ENCODE results near the gene TFRC.
"Not testable (repeated sequence)": the region's sequence is repeated elsewhere in the genome, so short reads cannot be mapped to it uniquely, and the experiment has no call there.

TFRC gene

DNA sequence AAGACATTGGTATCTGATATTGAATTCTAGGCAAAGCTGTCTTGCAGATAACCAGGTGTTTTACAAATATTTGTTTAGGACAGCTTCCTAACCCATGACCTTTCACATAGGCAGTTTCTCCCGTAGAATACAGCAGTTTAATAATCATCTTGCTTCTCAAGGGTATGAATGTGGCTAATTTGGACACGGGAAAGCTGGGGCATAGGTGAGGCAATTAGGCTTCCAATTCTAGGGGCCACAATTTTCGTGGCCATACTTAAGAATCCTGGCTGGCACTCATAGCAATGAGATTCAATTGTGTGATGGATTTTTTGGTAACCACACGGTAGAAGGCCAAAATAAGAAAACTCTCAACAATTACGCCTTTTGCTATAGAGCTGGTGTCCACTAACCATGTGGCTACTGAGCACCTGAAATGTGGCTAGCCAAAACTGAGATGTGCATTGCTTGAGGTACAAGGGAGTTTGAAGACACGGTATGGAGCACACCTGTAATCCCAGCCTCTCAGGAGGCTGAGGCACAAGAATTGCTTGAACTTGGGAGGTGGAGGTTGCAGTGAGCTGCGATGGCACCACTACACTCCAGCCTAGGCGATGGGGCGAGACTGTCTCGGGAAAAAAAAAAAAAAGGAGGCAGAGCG, 34.4 kb downstream of the TFRC start:
- no peak for DNase-seq

DNA sequence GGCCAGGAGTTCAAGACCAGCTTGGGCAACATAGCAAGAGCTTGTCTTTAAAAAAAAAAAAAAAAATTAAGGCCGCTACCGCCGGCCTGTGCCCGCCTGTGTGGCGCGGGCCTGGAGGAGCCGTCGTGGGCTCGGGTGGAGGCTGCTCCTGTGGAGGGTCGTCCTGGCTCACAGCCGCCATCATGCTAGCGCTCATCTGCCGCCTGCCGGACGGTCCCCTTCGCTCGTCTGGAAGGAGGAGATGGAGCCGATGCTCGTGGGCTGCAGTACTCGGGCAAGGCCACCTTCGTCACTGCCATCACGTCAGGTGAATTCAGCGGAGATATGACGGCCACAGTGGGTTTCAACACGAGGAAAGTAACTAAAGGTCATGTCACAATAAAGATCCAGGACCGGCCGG, 37.4 kb downstream of the TFRC start:
- DNase-seq = no peak

DNA sequence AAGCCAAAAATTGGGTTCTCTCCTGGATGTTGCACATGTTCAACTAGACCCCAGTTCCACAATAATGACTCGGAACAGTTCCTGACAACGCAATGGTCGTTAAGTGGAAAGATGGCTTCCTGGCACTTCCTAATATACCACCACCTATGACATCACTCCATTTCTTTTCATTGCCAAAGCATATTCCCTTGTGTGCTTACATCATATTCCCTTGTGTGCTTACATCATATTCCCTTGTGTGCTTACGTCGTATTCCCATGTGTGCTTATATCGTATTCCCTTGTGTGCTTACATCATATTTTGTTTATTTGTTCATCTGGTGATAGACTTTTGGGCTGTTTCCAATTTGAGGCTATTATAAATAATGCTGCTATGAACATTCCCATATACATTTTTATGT, 39.2 kb downstream of the TFRC start:
- DNase-seq = no peak

DNA sequence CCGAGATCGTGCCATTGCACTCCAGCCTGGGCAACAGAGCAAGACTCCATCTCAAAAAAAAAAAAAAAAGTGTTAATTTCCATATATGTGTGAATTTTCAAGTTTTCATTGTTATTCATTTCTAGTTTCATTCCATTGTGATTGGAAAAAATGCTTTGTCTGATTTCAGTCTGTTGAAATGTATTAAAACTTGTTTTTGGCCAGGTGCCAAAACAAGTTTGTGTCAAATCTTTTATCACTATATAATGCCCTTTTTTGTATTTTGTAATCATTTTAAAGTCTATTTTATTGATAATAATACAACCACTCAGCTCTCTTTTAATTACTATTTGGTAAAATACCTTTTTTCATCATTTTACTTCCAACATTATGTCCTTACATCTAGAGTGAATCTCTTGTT, 42.5 kb downstream of the TFRC start:
- DNase-seq = no peak

DNA sequence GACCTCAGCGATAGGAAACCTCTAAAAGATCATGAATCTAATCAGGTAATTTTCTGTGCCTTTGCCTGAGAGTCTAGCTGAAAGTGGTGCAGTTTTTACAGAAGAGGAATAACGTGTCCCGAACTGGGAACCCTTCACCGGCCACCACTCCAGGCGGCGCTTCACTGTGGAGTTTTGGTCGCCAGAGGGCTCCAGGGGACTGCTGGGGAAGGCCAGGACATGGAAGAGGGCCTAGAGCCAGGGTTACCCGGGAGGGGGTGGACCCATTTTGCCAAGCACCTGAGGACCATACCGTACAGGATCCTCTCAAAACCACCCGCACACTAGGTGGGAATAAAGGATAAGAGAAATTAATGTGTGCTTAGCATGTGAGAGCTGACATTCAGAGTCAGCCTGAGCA, 55.8 kb downstream of the TFRC start:
- not testable (repeated sequence) for DNase-seq

DNA sequence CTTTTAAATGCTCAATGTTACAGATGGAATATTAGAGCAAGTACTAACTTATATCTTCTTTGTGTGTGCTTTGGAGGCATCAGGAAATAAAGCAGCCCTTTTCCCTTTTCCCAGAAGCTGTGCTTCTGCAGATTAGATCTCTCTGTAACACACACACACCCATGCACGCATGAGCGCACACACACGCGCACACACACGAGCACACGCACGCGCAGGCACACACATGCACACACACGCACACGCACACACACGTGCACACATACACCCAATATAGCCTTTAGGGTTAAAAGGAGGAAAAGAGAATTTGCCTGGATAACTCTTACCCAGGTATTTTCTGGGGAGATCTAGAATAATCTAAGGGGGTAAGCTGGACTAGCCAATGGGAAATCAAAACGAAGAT, 56.9 kb downstream of the TFRC start:
- DNase-seq = no peak

DNA sequence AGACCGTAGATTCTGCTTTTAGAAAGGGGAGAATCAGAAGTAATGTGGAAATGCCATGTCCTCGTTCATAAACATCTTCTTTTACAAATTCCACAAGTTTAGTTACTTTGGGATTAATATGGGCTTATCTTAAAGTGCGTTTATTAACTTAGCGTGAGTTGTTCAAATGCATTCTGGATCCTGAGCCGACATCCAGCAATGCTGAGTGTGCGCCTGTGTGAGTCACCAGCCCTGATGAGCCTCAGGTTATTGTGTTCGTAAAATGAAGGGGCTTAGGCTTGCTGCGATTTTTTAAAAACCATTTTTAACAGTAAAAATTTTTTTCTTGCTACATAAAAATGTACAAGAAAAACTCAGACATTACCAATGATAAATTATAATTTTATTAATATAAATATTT, 57.9 kb downstream of the TFRC start:
- no peak for DNase-seq

DNA sequence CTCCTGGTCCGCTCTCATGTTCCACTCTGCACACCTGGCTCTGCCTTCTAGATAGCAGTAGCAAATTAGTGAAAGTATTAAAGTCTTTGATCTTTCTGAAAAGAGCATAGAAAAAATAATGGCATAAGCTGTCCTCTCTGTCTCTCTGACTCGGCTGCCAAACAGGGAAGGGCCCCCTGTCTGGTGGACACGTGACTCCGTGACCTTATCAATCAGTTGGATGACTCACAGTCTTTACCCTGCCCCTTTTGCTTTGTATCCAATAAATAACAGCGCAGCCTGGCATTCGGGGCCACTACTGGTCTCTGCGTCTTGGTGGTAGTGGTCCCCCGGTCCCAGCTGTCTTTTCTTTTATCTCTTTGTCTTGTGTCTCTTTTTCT, 59.4 kb downstream of the TFRC start:
- not testable (repeated sequence) for DNase-seq

DNA sequence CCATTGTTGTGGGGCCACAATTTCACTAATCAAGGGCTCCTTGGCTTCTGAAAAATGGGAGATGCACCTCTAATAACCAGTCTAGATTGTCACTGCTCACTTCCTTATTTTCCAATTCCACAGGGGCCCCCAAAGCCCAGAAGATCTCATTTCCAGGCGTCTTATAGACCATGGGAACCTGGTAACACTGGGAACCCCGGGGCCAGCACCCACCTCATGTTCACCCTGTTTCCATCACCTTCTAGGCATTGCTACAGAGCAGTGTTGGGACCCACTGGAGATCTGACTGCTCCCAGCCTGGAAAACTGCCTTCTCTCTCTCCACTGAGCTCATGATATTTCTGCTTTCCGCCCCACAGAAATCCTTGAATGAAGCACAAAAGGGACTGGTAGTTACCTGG, 61.5 kb downstream of the TFRC start:
- DNase-seq = no peak

DNA sequence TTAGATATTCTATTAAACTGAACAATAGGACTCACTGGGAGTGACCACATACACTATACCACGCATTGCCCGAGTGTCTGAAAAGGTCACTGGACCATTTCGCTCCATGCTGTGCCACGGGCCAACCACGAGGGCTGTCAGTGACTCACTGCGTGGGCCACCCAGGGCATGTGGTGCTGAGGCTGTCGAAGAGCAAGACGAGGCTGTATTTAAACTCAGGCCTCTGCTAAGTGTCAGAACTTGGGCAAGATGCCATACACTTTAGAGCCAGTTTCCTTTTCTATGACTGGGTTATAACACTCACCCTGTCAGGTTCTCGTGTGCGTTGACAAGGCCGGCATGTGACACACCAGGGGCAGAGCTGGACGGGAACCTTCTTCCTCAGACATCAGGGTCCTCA, 62.3 kb downstream of the TFRC start:
- DNase-seq = not testable (repeated sequence)

DNA sequence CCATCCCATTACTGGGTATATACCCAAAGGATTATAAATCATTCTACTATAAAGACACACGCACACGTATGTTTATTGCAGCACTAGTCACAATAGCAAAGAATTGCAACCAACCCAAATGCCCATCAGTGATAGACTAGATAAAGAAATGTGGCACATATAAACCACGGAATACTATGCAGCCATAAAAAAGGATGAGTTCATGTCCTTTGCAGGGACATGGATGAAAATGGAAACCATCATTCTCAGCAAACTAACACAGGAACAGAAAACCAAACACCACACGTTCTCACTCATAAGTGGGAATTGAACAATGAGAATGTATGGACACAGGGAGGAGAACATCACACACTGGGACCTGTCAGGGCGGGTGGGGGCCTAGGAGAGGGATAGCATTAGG, 63.7 kb downstream of the TFRC start:
- DNase-seq = not testable (repeated sequence)

DNA sequence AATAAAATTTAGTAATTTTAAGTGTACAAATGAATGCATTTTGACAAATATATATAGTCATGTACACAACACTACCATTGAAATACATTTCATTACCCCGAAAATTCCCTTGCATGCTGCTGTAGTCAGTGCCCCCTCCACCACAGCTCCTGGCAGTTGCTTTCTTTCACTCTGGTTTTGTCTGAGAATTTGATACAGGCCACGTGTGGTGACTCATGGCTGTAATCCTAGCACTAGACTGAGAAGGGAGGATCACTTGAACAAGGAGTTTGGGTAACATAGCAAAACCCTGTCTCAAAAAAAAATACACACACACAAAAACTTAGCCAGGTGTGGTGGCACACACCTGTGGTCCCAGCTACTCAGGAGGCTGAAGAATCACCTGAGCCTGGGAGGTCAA, 65.4 kb downstream of the TFRC start:
- no peak for DNase-seq

DNA sequence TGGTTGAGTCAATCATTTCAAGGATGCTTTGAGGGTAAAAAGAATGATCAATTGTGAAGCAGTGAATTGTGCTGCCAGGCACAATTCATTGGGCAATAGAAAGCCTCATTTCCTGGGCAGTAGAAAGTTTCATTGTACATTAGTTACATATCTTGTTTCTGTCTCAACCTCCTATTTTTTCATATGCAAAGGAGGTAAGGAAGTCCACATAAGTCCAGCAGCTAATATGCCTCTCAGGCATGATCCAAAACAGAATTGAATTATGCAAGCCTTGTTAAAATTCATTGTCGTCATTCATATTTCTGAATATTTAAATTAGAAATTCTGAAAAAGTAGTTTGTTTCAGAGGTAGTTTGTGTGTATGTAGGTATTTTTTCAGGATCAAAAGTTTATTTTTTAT, 65.8 kb downstream of the TFRC start:
- no peak for DNase-seq

DNA sequence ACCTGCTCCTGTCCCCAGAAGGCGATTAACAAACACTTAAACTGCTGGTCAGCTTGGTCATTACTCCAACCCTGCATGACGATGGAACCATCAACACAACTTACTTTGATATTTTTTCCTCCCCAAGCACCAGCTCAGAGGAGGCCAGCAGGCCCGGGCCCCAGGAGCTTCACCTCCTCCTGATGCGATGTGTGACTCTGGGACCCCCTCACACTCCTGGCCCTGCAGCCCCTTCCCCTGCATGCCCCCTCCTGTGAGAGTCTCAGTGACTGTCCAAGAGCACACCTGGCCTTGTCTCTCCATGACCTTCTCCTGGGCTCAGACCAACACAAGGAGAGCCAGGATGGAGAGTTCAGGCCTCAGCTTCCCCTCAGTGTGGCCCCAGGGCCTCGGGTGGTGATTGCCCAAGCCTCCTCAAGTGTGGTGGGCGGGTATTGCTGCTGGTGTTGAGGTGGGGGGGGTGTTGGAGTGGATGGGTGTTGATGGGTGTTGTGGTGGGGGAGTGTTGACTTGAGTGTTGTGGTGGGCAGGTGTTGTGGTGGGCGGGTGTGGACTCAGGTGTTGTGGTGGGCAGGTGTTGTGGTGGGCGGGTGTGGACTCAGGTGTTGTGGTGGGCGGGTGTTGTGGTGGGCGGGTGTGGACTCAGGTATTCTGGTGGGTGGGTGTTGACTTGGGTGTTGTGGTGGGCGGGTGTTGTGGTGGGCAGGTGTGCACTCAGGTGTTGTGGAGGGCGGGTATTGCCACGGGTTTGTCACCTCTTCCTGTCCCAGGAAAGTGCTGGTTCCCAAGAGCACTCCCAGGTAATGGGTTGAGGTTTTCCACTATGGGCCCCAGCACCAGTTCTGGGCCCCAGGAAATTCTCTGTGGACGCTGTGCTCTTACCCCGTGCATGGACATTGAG, 68.1 kb downstream of the TFRC start:
- DNase-seq = no peak

DNA sequence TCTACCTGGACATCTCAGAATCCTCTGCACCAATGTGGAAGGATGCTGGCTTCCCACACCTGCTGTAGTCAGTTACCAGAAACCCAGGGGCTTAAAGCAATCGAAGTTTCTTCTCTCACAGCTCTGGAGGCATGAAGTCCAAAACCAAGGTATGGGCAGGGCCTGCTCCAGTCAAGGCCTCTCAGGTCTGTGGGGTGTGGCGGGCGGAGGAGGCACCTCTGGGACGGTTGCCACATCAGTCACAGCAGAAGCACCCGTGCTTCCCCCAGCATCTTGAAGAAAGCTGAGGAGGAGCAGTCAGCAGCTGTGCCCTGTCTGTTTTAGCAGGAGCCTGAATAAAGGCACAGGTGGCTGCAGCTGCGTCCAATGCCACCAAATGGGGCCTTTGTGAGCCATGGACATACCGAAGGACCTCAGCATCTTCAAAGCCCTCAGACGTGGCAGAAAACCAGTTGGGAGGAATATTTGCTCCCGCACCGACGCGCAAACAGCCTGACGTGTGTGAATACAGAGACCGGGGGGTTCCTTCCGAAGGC, 68.9 kb downstream of the TFRC start:
- no peak for DNase-seq

DNA sequence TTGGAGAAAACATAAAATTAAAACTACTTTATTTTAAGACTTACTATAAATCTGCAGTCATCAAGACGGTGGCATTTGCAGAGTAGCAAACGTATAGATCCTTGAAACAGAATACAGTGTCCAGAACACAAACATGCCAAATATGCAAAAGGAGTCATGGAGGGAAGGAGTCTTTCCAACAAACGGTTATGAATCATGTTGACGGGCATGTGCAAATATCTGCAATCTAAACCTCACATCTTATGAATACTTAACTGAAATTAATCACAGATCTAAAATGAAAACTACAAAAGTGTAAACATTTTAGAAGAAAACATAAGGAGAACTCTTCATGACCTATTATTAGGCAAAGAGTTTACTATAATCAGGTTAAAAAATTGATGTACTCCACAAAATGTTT, 69.4 kb downstream of the TFRC start:
- no peak for DNase-seq

DNA sequence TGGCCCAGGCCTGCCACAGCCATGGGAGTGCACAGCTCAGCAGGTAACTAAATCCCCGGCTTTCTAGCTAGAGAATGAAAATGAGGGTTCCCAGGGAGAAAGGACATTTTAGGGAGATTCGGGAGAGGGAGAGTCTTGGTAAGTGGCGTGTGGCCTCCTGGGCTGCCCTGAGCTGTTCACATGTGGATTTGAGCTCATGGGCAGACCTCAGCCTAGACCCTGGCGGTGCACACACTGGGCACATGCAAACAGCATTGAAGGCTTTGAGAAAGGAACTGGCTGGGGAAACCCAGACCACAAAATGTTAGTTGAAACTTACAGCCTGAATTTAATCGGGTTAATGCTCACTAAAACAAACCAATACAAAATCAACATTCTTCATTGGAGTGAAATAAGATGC, 72.4 kb downstream of the TFRC start:
- no peak for DNase-seq

DNA sequence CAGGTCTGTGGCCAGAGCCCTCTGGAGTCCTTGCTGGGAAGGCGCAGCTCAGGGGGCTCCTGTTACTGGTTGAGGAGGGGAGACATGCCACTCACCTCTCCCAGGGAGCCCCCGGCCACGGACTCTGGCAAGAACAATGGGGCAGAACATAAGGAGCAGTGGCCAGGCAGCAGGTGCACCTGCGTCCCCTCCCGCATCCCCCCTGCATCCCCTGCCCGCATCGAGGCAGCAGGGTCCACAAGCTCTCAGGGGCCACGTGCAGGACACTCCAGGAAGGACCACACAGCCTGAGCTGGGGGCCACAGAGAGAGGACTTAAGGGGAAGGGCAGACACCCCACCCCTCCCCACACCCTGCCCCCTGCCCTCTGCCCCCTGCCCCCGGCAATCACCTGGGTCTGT, 73.0 kb downstream of the TFRC start:
- no peak for DNase-seq

DNA sequence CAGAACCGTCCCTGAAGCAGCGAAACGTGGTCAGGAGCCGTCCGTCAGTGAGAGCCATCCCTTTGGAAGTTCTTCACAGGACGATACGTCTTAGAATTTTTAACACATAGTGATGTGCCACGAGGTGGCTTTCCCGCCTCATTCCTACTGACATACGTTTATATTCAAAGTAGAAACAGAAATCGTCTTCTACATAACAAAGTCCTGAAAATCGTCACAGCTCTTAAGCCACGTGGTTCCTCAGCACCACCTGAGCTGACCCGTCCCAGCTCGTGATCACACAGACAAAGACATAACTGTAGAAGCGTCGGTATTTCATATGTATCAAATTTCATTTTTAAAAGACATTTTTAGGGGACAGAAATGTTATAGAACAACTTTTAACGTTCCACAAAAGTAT, 73.5 kb downstream of the TFRC start:
- no peak for DNase-seq

DNA sequence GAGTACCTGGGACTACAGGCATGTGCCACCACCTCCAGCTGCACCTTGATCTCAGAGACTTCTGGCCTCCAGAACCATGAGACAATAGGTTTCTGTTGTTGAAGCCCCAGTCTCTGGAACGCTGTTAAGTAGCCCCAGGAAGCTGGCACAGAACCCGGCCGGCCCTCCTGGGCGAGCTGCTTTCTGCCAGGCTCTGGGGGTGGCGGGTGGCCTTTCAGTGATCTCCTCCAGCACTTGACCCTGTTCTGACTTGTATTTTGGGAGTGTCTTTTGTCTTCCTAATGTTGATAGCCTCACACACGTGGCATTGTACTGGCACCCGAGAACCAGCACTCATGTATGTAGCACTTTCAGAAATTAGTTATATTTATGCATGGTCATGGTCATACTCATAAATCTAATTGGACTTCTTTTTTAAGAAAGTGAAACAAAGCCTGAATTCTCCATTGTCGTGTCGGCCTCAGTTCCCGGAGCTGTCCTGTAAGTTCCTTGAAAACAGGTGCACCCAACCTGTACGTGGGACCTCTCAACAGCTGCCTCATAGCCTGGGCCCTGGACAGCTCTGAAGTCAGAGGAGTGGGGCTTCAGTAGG, 74.0 kb downstream of the TFRC start:
- DNase-seq = no peak

DNA sequence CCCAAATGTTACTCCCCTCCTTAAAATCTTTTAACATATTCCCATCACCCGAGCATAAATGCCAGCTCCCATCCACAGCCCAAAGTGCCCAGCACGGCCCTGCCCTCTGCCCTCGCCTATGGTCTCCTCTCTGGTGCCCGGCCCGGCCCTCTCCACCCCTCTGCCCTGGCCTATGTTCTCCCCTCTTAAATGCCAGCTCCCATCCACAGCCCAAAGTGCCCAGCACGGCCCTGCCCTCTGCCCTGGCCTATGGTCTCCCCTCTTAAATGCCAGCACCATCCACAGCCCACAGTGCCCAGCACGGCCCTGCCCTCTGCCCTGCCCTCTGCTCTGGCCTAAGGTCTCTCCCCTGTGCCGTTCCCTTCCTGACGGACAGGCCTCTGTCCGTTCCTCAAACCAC, 76.6 kb downstream of the TFRC start:
- not testable (repeated sequence) for DNase-seq

DNA sequence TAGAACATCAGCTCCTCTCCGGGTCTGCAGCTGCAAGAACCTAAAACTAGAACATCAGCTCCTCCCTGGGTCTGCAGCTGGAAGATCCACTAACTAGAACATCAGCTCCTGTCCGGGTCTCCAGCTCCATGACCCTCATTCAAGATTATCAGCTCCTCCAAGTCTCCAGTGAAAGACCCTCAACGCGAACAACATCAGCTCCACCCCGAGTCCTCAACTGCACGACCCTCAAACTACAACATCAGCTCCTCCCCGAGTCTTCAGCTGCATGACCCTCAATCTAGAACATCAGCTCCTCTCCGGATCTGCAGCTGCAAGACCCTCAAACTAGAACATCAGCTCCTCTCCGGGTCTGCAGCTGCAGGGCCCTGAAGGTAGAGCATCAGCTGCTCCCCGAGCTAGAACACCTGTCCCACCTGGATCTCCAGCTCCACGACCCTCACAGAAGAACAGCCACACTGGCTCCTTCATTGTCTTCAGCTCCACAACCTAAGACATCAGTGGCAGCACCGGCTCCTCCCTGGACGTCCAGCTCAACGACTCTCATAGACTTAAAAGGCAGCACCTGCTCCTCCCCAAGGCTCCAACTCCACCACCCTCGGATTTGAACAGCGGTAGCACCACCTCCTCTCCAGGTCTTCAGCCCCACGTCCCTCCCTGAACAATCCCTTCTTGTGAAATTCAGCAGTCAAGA, 77.4 kb downstream of the TFRC start:
- not testable (repeated sequence) for DNase-seq

DNA sequence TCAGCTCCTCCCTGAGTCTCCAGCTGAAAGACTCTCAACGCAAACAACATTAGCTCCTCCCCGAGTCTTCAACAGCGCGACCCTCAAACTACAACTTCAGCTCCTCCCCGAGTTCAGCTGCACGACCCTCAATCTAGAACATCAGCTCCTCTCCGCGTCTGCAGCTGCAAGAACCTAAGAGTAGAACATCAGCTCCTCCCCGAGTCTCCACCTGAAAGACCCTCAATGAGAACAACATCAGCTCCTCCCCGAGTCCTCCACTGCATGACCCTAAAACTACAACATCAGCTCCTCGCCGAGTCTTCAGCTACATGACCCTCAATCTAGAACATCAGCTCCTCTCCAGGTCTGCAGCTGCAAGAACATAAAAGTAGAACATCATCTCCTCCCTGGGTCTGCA, 78.3 kb downstream of the TFRC start:
- no peak for DNase-seq
